DMS153 (cell line): ENCODE measurements around the gene C3orf70.
"Not testable (repeated sequence)": the region's sequence is repeated elsewhere in the genome, so short reads cannot be mapped to it uniquely, and the experiment has no call there.

Source experiments
- DNase-seq: peaks from one replicate; lab custom pipeline; 2025; lab: John Stamatoyannopoulos, UW

The C3orf70 gene

GRCh38 chr3:185151101-185151963 is 1.5 kb downstream of the C3orf70 start:
- DNase-seq: no peak

GRCh38 chr3:185150561-185150960 is 2.3 kb downstream of the C3orf70 start:
- no peak for DNase-seq

- no peak for DNase-seq
Observed at GRCh38 chr3:185149591-185149990, 3.3 kb downstream of the C3orf70 start.

GRCh38 chr3:185145511-185145910 is 7.3 kb downstream of the C3orf70 start:
- DNase-seq: no peak

- DNase-seq: no peak
Observed at GRCh38 chr3:185144784-185145183, 8.1 kb downstream of the C3orf70 start.

- DNase-seq: no peak
Observed at GRCh38 chr3:185137821-185138220, 15.0 kb downstream of the C3orf70 start.

GRCh38 chr3:185134509-185134908 is 18.4 kb downstream of the C3orf70 start:
- no peak for DNase-seq

- no peak for DNase-seq
Observed at GRCh38 chr3:185131602-185132256, 21.1 kb downstream of the C3orf70 start.

GRCh38 chr3:185129083-185129482 is 23.8 kb downstream of the C3orf70 start:
- no peak for DNase-seq

- DNase-seq: no peak
Observed at GRCh38 chr3:185126201-185126600, 26.7 kb downstream of the C3orf70 start.

GRCh38 chr3:185120126-185120525 is 32.7 kb downstream of the C3orf70 start:
- DNase-seq: no peak

GRCh38 chr3:185115371-185115770 is 37.5 kb downstream of the C3orf70 start:
- DNase-seq: no peak

- no peak for DNase-seq
Observed at GRCh38 chr3:185114756-185115155, 38.1 kb downstream of the C3orf70 start.

GRCh38 chr3:185112186-185112585 is 40.7 kb downstream of the C3orf70 start:
- no peak for DNase-seq

GRCh38 chr3:185109012-185109411 is 43.8 kb downstream of the C3orf70 start:
- DNase-seq: not testable (repeated sequence)

GRCh38 chr3:185106256-185106890 is 46.5 kb downstream of the C3orf70 start:
- not testable (repeated sequence) for DNase-seq

GRCh38 chr3:185103359-185104127 is 49.3 kb downstream of the C3orf70 start:
- no peak for DNase-seq

- DNase-seq: no peak
Observed at GRCh38 chr3:185094697-185095096, 58.2 kb downstream of the C3orf70 start.

- DNase-seq: no peak
Observed at GRCh38 chr3:185093116-185093515, 59.7 kb downstream of the C3orf70 start.

GRCh38 chr3:185090811-185091210 is 62.0 kb downstream of the C3orf70 start:
- no peak for DNase-seq

- no peak for DNase-seq
Observed at GRCh38 chr3:185089751-185090150, 63.1 kb downstream of the C3orf70 start.

GRCh38 chr3:185089343-185089742 is 63.5 kb downstream of the C3orf70 start:
- DNase-seq: no peak
